Raji (cell line): ENCODE measurements around the gene CYP27A1.

Source experiments
- POLR2A ChIP-seq: IDR thresholded peaks from 2 replicates; pipeline ENCODE4 v1.6.1; 2011; ENCODE audit warnings: low read depth, low read length, control low read depth; ENCODE audit not compliant: insufficient read depth

Gene CYP27A1

GRCh38 chr2:218755198-218755566 lies 26.8 kb upstream of the CYP27A1 start:
- no peak for TF ChIP-seq POLR2A

GRCh38 chr2:218755567-218756404 lies 26.2 kb upstream of the CYP27A1 start:
- no peak for TF ChIP-seq POLR2A

DNA sequence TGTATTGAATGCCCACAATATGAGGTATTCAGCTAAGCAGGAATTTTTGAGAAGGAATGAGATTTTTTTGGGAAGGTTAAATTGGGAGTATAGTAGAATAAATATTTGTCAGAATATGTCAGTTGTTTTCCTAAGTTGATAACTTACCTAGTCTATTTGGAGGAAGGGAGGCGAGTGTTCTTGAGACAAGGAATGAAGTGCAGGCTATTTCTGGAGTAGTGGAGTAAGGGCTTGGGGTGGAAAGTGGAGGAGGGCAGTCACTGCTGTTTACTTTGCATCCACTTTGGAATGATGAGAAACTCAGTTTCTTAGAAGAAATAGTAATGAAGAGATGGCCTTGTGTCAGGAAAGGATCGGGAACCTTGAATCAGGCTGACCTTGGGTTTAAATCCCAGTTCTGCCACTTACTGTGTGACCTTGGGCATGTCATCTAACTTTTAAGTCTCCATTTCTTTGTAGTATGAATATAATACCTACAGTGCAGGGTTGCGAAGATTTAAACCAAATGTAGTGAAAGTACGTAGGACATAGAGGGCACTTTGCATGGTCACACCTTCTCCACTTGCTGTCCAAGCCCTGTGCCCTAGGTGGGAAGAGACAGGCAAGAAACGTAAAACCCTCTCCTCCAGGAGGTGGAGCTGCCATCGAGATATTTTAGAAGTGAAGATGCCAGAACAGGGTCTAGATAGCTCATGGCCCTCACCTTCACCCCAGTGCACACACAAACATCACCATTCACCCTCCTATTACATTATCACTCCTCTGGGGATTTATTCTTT lies 25.2 kb upstream of the CYP27A1 start:
- TF ChIP-seq POLR2A = no peak

DNA sequence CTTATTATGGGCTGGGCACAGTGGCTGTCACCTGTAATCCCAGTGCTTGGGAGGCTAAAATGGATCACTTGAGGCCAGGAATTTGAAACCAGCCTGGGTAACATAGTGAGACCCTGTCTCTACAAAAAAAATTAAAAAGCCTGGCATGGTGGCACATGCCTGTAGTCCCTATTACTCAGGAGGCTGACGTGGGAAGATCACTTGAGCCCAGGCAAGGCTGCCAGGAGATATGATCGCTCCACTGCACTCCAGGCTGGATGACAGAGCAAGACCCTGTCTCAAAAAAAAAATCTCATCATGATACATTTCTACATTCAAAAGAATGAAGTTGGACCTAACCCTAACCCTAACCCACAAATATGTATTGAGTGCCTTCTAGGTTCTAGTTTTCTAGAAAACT lies 20.2 kb upstream of the CYP27A1 start:
- no peak for TF ChIP-seq POLR2A

DNA sequence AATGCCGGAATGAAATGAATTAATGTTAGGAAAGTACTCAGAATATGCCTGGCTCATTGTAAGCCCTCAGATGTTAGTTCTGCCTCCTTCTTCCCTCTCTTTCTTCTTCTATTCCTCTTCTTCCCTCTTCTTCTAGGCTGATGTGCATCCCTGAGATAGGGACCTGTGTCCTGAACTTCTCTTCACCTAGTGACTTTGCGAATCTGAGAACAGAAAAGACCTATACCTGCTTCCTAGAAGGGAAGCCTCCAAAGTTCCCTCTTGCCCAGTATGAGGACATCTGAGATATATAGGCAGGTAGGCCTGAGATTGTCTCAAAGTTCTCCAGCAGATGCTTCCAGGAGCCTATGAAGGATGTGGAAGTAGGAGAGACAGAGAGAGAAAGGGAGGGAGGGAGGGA lies 8.1 kb upstream of the CYP27A1 start:
- TF ChIP-seq POLR2A = no peak

DNA sequence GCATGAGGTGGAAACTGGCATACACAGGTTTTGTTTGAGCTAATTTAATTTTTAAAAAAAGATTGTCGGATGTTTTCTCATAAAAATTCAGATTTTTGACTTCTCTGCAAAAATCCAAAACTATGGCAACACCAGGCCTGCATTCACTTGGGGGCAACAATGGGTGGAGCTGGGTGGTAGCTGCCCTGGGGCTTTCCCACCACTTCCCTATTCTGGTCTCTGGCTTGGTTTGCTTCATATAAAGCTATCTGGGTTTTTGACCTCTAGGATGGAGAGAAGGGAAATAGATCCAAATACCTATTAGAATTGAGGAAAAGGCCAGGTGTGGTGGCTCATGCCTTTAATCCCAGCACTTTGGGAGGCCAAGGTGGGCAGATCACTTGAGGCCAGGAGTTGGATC lies 5.5 kb upstream of the CYP27A1 start:
- TF ChIP-seq POLR2A = no peak

DNA sequence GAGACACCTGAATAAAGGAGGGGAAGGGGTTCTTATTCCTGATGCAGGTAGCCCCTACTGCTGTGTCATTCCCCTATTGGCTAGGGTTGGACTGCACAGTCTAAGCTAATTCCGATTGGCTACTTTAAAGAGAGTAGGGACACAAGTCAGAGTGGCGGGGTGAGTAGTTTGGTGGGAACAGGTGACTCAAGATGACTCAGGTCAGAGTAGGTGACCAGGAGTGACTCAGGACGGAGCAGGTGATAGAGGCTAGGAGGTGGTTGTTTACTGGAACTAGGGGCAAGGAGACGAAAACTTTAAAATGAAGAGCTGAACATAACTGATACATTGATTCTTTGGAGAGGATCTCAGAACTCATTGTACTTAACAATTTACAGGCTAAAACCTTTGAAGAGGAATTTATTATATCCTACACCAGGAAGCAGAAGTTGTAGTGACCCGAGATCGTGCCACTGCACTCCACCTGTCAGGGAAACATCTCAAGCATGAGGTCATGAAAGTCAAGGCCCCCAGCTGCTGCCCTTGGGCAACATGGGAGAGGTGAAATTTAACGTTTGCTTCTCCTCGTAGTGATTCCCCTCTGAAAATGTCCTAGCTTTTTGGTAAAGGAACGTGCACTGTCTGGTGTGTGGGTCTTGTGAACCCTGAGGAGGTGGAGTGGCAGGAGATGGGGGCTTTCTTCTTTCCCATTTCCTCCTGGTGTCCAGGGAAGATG lies 4.5 kb upstream of the CYP27A1 start:
- no peak for TF ChIP-seq POLR2A

- no peak for TF ChIP-seq POLR2A
Measured at GRCh38 chr2:218780046-218780445, 1.9 kb upstream of the CYP27A1 start.

GRCh38 chr2:218780851-218781690 lies 876 bp upstream of the CYP27A1 start:
- no peak for TF ChIP-seq POLR2A

DNA sequence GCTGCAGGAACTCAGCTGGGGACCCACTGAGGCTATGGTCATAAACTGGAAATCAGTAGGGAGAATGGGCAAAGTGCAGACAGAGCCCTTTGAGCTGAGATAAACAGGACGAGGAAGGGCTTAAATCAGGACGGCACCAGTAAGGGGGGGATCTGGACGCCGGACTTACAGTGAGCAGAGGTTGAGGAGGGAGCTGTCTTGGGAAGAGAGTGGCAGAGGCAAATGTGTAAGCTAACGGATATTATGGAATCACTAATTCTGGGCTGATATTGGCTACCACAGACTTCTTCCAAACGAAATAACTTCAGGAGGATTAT lies 539 bp downstream of the CYP27A1 start:
- TF ChIP-seq POLR2A = no peak

- no peak for TF ChIP-seq POLR2A
Measured at GRCh38 chr2:218783688-218784087, 1.7 kb downstream of the CYP27A1 start.

DNA sequence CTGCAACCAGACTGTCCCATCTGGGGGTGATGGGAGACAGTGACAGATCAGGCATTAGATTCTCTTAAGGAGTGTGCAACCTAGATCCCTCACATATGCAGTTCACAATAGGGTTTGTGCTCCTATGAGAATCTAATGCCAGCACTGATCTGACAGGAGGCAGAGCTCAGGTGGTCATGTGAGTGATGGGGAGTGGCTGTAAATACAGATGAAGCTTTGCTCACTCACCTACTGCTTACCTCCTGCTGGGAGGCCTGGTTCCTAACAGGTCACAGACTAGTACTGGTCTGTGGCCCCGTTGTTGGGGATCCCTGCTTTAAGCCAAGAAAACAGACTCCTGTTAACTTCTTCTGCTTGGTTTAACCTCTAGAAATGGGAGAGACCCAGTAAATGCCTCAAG lies 3.2 kb downstream of the CYP27A1 start:
- TF ChIP-seq POLR2A = no peak

DNA sequence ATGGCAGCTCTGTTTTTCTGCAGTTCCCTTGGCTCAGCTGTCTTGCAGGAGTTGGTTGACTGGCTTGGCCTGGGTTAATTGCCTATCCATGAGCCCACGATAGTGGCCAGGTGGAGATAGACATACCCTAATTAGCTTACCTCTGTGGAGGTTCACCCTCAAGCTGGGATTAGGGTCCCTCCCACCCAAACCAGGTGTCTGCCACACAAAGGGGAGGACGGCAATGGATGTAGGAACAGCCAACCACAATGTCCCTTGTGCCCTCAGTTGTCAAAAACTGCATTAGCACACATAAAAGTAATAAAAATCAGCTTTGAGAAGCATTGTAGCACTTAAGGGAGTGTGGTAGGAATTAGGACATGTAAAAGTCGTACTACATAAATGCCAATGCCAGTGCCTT lies 4.2 kb downstream of the CYP27A1 start:
- TF ChIP-seq POLR2A = no peak

DNA sequence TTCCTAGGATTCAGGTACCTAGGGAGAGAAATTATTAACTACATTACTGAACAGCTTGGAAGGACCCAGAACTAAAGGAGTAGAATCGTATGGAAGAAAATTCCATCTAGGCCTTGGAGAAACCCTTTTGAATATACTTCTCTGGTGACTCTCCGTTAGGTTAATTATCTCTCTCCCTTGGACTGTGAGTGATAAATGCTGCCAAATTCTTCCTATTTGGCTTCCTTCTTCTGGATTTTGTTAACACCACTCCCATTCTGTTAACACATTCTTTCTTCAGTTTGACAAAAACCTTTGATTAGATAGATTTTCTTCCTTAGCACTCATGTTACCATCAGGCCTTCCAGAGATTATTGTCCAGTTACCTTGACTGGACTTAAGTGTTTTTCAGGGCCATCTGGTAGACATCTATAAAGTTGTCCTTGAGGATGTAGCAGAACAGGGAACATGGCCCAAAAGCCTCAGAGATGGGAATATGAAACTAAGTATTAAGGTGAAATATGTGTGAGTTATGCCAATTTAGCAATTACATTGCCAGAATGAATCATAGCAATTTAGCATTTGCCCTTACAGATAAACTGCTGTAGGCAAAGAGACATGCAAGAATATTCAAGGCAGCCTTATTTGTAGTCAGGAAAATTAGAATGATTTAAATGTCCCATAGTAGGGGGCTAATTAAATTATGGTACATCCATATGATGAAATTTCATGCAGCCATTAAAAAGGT lies 6.7 kb downstream of the CYP27A1 start:
- TF ChIP-seq POLR2A = no peak
